SU-DHL-6 (cell line): ENCODE results near the gene RPTOR.

Experiments
- H2AFZ ChIP-seq: fragments of 200-600 bp; sonication (generic); 2 replicates; pipeline ENCODE4 v1.6.1; 2014; ENCODE audit warnings: low read depth, mild to moderate bottlenecking, moderate library complexity, mixed read lengths, antibody characterized with exemption, low read length; ENCODE audit not compliant: severe bottlenecking
- H3F3A ChIP-seq: fragments of 200-600 bp; shearing (Covaris generic); 2 replicates; pipeline ENCODE4 v1.6.0; 2016; ENCODE audit warnings: antibody characterized with exemption, mild to moderate bottlenecking; ENCODE audit not compliant: insufficient read depth
- H3K27ac ChIP-seq: fragments of 200-600 bp; sonication (generic); 2 replicates; pipeline ENCODE4 v1.5.1; 2016; ENCODE audit warnings: low read depth, mild to moderate bottlenecking, low read length, moderate library complexity, mixed read lengths
- H3K27me3 ChIP-seq: fragments of 200-600 bp; sonication (generic), shearing (Covaris generic); 2 replicates; pipeline ENCODE4 v1.6.0; 2014; ENCODE audit warnings: mild to moderate bottlenecking, low read length
- H3K36me3 ChIP-seq: fragments of 200-600 bp; sonication (generic); 2 replicates; pipeline ENCODE4 v1.6.1; 2014; ENCODE audit warnings: mild to moderate bottlenecking, low read length, mixed read lengths
- H3K4me2 ChIP-seq: fragments of 300-600, 200-600 bp; shearing (Covaris generic), sonication (generic); 2 replicates; pipeline ENCODE4 v1.6.0; 2014; ENCODE audit warnings: low read length, low read depth, mild to moderate bottlenecking; ENCODE audit not compliant: poor library complexity, severe bottlenecking
- H3K4me3 ChIP-seq: fragments of 200-600 bp; sonication (generic); 2 replicates; pipeline ENCODE4 v1.5.1; 2014; ENCODE audit warnings: antibody characterized with exemption, low read length, mild to moderate bottlenecking, mixed read lengths; ENCODE audit not compliant: insufficient read depth, poor library complexity, severe bottlenecking
- H3K79me2 ChIP-seq: fragments of 200-600 bp; sonication (generic); 2 replicates; pipeline ENCODE4 v1.6.1; 2014; ENCODE audit warnings: mild to moderate bottlenecking, low read length, moderate library complexity; ENCODE audit not compliant: insufficient read depth
- H3K9ac ChIP-seq: fragments of 200-600 bp; sonication (generic); 2 replicates; pipeline ENCODE4 v1.7.0; 2014; ENCODE audit warnings: mild to moderate bottlenecking, low read length
- H3K9me2 ChIP-seq: fragments of 200-600 bp; sonication (generic); replicated peaks from 2 replicates; pipeline ENCODE4 v1.6.1; 2014; ENCODE audit warnings: low read length; ENCODE audit not compliant: insufficient read depth
- H3K9me3 ChIP-seq: fragments of 200-600 bp; sonication (generic); 2 replicates; pipeline ENCODE4 v1.6.1; 2014; ENCODE audit warnings: low read length, mixed read lengths; ENCODE audit not compliant: insufficient read depth
- H4K20me1 ChIP-seq: fragments of 200-600 bp; sonication (generic); 2 replicates; pipeline ENCODE4 v1.6.1; 2014; ENCODE audit warnings: low read depth, mild to moderate bottlenecking, antibody characterized with exemption, low read length, moderate library complexity, mixed read lengths
- EZH2phosphoT487 ChIP-seq: fragments of 200-600 bp; sonication (generic), shearing (Covaris generic); conservative IDR thresholded peaks from 2 replicates; pipeline ENCODE4 v1.6.1; 2018; ENCODE audit warnings: mild to moderate bottlenecking, antibody characterized with exemption, low read length, moderate library complexity, mixed read lengths
- TF ChIP-seq, protein P1 (sequence below): fragments of 200-600 bp; sonication (generic); IDR thresholded peaks from one replicate; pipeline ENCODE4 v1.5.1; 2017; ENCODE audit warnings: antibody characterized with exemption, mild to moderate bottlenecking, low read length, moderate library complexity; ENCODE audit not compliant: insufficient read depth, poor library complexity, severe bottlenecking

RPTOR gene

GRCh38 chr17:80855948-80856862 is 311.6 kb downstream of the RPTOR start:
- H3K9me3 ChIP-seq: no peaks in the 10 kb centered on the region
- no peak overlapping the region for H3K4me2 ChIP-seq
- H3K27ac ChIP-seq: no peak overlapping the region
- H4K20me1 ChIP-seq: no peaks in the 10 kb centered on the region
- no peaks in the 10 kb centered on the region for H3K36me3 ChIP-seq
- H3F3A ChIP-seq: no peaks in the 10 kb centered on the region
- no peak overlapping the region for H2AFZ ChIP-seq
- H3K4me3 ChIP-seq: no peak overlapping the region
- H3K9ac ChIP-seq: no peak overlapping the region
- H3K9me2 ChIP-seq: no peaks in the 10 kb centered on the region
- H3K79me2 ChIP-seq: no peaks in the 10 kb centered on the region
- no peak for TF ChIP-seq EZH2phosphoT487
- TF ChIP-seq, protein P1, sequence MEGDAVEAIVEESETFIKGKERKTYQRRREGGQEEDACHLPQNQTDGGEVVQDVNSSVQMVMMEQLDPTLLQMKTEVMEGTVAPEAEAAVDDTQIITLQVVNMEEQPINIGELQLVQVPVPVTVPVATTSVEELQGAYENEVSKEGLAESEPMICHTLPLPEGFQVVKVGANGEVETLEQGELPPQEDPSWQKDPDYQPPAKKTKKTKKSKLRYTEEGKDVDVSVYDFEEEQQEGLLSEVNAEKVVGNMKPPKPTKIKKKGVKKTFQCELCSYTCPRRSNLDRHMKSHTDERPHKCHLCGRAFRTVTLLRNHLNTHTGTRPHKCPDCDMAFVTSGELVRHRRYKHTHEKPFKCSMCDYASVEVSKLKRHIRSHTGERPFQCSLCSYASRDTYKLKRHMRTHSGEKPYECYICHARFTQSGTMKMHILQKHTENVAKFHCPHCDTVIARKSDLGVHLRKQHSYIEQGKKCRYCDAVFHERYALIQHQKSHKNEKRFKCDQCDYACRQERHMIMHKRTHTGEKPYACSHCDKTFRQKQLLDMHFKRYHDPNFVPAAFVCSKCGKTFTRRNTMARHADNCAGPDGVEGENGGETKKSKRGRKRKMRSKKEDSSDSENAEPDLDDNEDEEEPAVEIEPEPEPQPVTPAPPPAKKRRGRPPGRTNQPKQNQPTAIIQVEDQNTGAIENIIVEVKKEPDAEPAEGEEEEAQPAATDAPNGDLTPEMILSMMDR: no peak
- H3K27me3 ChIP-seq: no peaks in the 10 kb centered on the region

DNA sequence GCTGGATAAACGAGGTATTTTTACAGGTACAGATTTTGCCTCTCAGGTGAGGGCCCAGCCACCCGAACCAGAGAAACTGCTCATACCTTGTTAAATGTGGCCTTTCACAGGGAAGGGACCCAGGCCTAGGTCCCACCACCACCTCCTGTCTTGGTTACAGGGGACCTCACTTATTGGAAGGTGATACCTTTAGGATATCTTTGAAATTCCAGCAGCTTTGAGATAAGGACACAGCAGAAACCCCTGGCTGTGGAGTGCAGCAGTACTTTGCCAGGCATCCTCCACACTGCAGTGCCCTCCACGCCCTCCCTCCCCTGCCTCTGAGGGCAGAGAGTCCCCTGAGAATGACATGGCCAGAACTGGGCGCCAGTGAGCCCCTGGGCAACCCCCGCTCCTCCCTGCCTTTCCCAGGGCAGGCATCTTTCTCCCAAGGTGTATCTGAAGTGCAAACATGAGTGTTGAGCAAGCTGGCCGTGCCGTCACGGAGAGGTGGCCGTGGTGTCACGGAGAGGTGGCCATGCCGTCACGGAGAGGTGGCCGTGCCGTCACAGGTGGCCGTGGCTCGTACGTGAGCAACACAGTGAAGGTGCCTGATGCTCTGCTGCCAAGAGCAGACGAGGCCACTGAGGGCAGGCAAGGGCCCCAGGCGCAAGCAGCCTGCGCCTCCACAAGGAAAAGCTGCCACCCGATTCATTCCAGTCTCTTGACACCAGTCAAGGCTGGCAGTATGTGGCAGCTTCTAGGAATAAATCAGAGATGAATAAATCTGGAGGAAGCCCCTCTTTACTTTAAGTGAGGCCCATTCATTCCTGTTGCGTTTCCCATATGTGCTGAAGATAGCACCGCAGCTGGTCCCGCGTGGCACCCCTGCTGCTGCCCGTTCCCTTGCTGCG is 312.5 kb downstream of the RPTOR start:
- Histone ChIP-seq H3K9me3 (no peaks in the 10 kb centered on the region), H3K4me3 (no peak overlapping the region), H3K9ac (no peak overlapping the region), H4K20me1 (no peaks in the 10 kb centered on the region), H3K9me2 (no peaks in the 10 kb centered on the region), H3F3A (no peaks in the 10 kb centered on the region), H2AFZ (no peak overlapping the region), H3K27ac (no peak overlapping the region), H3K4me2 (no peak overlapping the region), H3K36me3 (no peaks in the 10 kb centered on the region), H3K79me2 (no peaks in the 10 kb centered on the region), H3K27me3 (no peaks in the 10 kb centered on the region)
- TF ChIP-seq EZH2phosphoT487: no peak
- TF ChIP-seq, protein P1: no peak

- no peaks in the 10 kb centered on the region for H3K9me2 ChIP-seq
- H3K4me2 ChIP-seq: no peak overlapping the region
- no peaks in the 10 kb centered on the region for H3K27me3 ChIP-seq
- TF ChIP-seq, protein P1: no peak
- no peak for TF ChIP-seq EZH2phosphoT487
- H3K36me3 ChIP-seq: no peaks in the 10 kb centered on the region
- no peaks in the 10 kb centered on the region for H3K79me2 ChIP-seq
- no peaks in the 10 kb centered on the region for H3K9me3 ChIP-seq
- no peak overlapping the region for H2AFZ ChIP-seq
- no peaks in the 10 kb centered on the region for H4K20me1 ChIP-seq
- H3K4me3 ChIP-seq: no peak overlapping the region
- no peak overlapping the region for H3K27ac ChIP-seq
- no peaks in the 10 kb centered on the region for H3F3A ChIP-seq
- H3K9ac ChIP-seq: no peak overlapping the region
Observed at GRCh38 chr17:80857756-80858171, 313.1 kb downstream of the RPTOR start.
